PC-3 (cell line): Measurements from ENCODE around the gene FER1L5. TPM values are rescaled to one million over a fixed set of nuclear protein-coding genes. Genes with fewer than 3 reads are reported as not detected.

Source experiments
- ATAC-seq: fragments of 200-7000 bp; cut with Tn5 transposase; 2 replicates; pipeline ENCODE4 v1.9.1; 2020; ENCODE audit warnings: mild to moderate bottlenecking, moderate library complexity
- BruUV-seq: library from RNA; stranded (reverse); fragments of 400-500 nt; replicated peaks from 2 replicates; lab custom pipeline; 2021; lab: Mats Ljungman, UMichigan
- CTCF ChIA-PET: fragments of 300-600 bp; sonication (Branson Sonifier 250); formaldehyde crosslinking; loops from one replicate; lab custom pipeline; 2022; ENCODE audit warnings: antibody characterized with exemption; lab: Charles Lee
- POLR2A ChIA-PET: fragments of 300-600 bp; sonication (Branson Sonifier 250); formaldehyde crosslinking; loops from one replicate; lab custom pipeline; 2022; ENCODE audit warnings: antibody characterized with exemption; ENCODE audit not compliant: unreplicated experiment; lab: Charles Lee
- DNase-seq: peaks from one replicate; pipeline ENCODE4 v3.0.0-alpha.2; 2015
- H2AFZ ChIP-seq: fragments of 300-600 bp; sonication (generic); 2 replicates; pipeline ENCODE4 v1.6.0; 2016; ENCODE audit warnings: antibody characterized with exemption, low read length
- H3F3A ChIP-seq: fragments of 300-600 bp; sonication (generic); one replicate; pipeline ENCODE4 v1.6.0; 2017; ENCODE audit warnings: antibody characterized with exemption, low read length, control low read depth, mild to moderate bottlenecking; ENCODE audit not compliant: unreplicated experiment
- H3K27ac ChIP-seq: fragments of 300-600 bp; sonication (generic); 2 replicates; pipeline ENCODE4 v1.5.1; 2016; ENCODE audit warnings: mild to moderate bottlenecking, low read length
- H3K27me3 ChIP-seq: fragments of 300-600 bp; sonication (generic); 2 replicates; pipeline ENCODE4 v1.6.1; 2016; ENCODE audit warnings: low read length, mixed read lengths
- H3K36me3 ChIP-seq: fragments of 300-600 bp; sonication (generic); 2 replicates; pipeline ENCODE4 v1.6.1; 2016; ENCODE audit warnings: low read depth, mixed run types, low read length, mixed read lengths
- H3K4me1 ChIP-seq: fragments of 300-600 bp; sonication (generic); 2 replicates; pipeline ENCODE4 v1.5.1; 2016; ENCODE audit warnings: low read length; ENCODE audit not compliant: insufficient read depth
- H3K4me2 ChIP-seq: fragments of 300-600 bp; sonication (generic); 2 replicates; pipeline ENCODE4 v1.6.0; 2016; ENCODE audit warnings: low read length
- H3K4me3 ChIP-seq: fragments of 300-600 bp; sonication (generic); 2 replicates; pipeline ENCODE4 v1.5.1; 2016; ENCODE audit warnings: mild to moderate bottlenecking, low read length, mixed read lengths
- H3K79me2 ChIP-seq: fragments of 300-600 bp; sonication (generic); 2 replicates; pipeline ENCODE4 v1.6.1; 2017; ENCODE audit warnings: low read length, mixed read lengths
- H3K9ac ChIP-seq: fragments of 300-600 bp; sonication (generic); 2 replicates; pipeline ENCODE4 v1.6.0; 2016; ENCODE audit warnings: mild to moderate bottlenecking, low read length
- H3K9me2 ChIP-seq: fragments of 300-600 bp; sonication (generic); replicated peaks from 2 replicates; pipeline ENCODE4 v1.6.1; 2016; ENCODE audit warnings: mixed run types, low read length, mixed read lengths
- H3K9me3 ChIP-seq: fragments of 300-600 bp; sonication (generic); 2 replicates; pipeline ENCODE4 v1.6.1; 2016; ENCODE audit warnings: low read length, mixed read lengths
- H4K20me1 ChIP-seq: fragments of 300-600 bp; sonication (generic); 2 replicates; pipeline ENCODE4 v1.6.1; 2016; ENCODE audit warnings: low read length, mixed read lengths
- EZH2 ChIP-seq: fragments of 300-600 bp; sonication (generic); IDR thresholded peaks from one replicate; pipeline ENCODE4 v1.6.1; 2017; ENCODE audit warnings: antibody characterized with exemption, mild to moderate bottlenecking, low read length; ENCODE audit not compliant: unreplicated experiment
- EZH2phosphoT487 ChIP-seq: fragments of 300-600 bp; sonication (generic); IDR thresholded peaks from 2 replicates; pipeline ENCODE4 v1.6.1; 2018; ENCODE audit warnings: mild to moderate bottlenecking, antibody characterized with exemption, low read length, borderline replicate concordance
- intact Hi-C: fragments of 100-400 bp; cut with micrococcal nuclease; formaldehyde crosslinking; loops from 2 replicates; pipeline ENCODE4 v1.9.0; 2023
- total RNA-seq: library from RNA; depleted of rRNA; stranded (reverse); fragments of >200 nt; gene quantifications from 2 replicates; pipeline ENCODE4 v1.2.3, GENCODE V29; 2014
- TF ChIP-seq, protein P1 (sequence below): fragments of 300-600 bp; sonication (generic); conservative IDR thresholded peaks from 2 replicates; pipeline ENCODE4 v1.5.1; 2017; ENCODE audit warnings: antibody characterized with exemption, low read depth, mild to moderate bottlenecking, low read length

FER1L5 gene
- total RNA-seq, 1 experiment from 2014 or later = not detected

- peak; percentile 49; the same call in 1 of the 2 replicates for ATAC-seq
- intact Hi-C loops = no loop called here
- no TSS peak for BruUV-seq
- TF ChIP-seq EZH2 (no peak), EZH2phosphoT487 (no peak)
- TF ChIP-seq, protein P1, sequence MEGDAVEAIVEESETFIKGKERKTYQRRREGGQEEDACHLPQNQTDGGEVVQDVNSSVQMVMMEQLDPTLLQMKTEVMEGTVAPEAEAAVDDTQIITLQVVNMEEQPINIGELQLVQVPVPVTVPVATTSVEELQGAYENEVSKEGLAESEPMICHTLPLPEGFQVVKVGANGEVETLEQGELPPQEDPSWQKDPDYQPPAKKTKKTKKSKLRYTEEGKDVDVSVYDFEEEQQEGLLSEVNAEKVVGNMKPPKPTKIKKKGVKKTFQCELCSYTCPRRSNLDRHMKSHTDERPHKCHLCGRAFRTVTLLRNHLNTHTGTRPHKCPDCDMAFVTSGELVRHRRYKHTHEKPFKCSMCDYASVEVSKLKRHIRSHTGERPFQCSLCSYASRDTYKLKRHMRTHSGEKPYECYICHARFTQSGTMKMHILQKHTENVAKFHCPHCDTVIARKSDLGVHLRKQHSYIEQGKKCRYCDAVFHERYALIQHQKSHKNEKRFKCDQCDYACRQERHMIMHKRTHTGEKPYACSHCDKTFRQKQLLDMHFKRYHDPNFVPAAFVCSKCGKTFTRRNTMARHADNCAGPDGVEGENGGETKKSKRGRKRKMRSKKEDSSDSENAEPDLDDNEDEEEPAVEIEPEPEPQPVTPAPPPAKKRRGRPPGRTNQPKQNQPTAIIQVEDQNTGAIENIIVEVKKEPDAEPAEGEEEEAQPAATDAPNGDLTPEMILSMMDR = peak; percentile 44; the same call in 1 of the 2 replicates
- Histone ChIP-seq H3K79me2 (no peaks in the 10 kb centered on the region), H3K4me2 (no peak overlapping the region), H3K9ac (no peak overlapping the region), H3K9me2 (no peaks in the 10 kb centered on the region), H3K4me1 (no peaks in the 10 kb centered on the region; the same call in 1 of the 2 replicates), H3K9me3 (no peaks in the 10 kb centered on the region), H4K20me1 (no peaks in the 10 kb centered on the region), H3K4me3 (no peak overlapping the region), H3F3A (no peaks in the 10 kb centered on the region), H3K36me3 (peaks cover 89% of the 10 kb centered on the region), H2AFZ (no peak overlapping the region), H3K27ac (no peak overlapping the region), H3K27me3 (no peaks in the 10 kb centered on the region)
- ChIA-PET CTCF (no interaction called here), POLR2A (no interaction called here)
- no peak for DNase-seq
Observed at GRCh38 chr2:96604104-96604503, 38.5 kb upstream of the FER1L5 start.

- ChIA-PET POLR2A (no interaction called here), CTCF (no interaction called here)
- no peaks in the 10 kb centered on the region for H3K27me3 ChIP-seq
- no peaks in the 10 kb centered on the region for H4K20me1 ChIP-seq
- no peak overlapping the region for H3K27ac ChIP-seq
- no peaks in the 10 kb centered on the region; the same call in 1 of the 2 replicates for H3K4me1 ChIP-seq
- BruUV-seq = no TSS peak
- H3K4me2 ChIP-seq = no peak overlapping the region
- no peak for TF ChIP-seq EZH2
- no peak for TF ChIP-seq EZH2phosphoT487
- TF ChIP-seq, protein P1 = no peak
- H3K9ac ChIP-seq = no peak overlapping the region
- intact Hi-C loops = no loop called here
- H2AFZ ChIP-seq = no peak overlapping the region
- no peaks in the 10 kb centered on the region for H3K79me2 ChIP-seq
- DNase-seq = no peak
- no peak overlapping the region for H3K4me3 ChIP-seq
- peaks cover 90% of the 10 kb centered on the region for H3K36me3 ChIP-seq
- no peaks in the 10 kb centered on the region for H3K9me2 ChIP-seq
- no peak for ATAC-seq
- no peaks in the 10 kb centered on the region for H3K9me3 ChIP-seq
- no peaks in the 10 kb centered on the region for H3F3A ChIP-seq
Observed at GRCh38 chr2:96608469-96609455, 33.8 kb upstream of the FER1L5 start.

DNA sequence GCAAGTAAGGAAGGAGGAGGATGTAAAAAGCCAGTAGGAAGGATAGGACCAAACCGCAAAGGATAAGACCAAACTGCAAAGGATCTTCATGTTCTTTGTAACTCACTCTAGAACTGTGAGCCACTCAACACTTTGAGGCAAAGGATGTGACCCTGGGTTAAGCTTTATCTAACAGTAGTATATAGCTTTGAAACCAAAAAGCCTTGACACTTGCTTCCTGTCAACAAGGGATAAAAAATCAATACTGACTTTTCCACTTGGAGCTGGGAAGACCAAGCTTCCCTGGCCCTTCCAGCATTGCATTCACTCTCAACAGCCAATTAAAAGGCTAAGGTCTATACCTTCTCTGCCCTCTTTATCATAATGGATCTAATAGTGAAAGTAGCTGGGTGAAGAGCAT lies 26.4 kb upstream of the FER1L5 start:
- peaks cover 45% of the 10 kb centered on the region for H3K36me3 ChIP-seq
- POLR2A ChIA-PET = no interaction called here
- H2AFZ ChIP-seq = no peak overlapping the region

More for the DNA sequence above, 26.4 kb upstream of the FER1L5 start:
- ATAC-seq (no peak), DNase-seq (no peak)
- intact Hi-C loops = no loop called here
- CTCF ChIA-PET = no interaction called here
- H3K79me2 ChIP-seq = no peaks in the 10 kb centered on the region
- no peaks in the 10 kb centered on the region for H3F3A ChIP-seq
- no peaks in the 10 kb centered on the region for H3K9me2 ChIP-seq
- no peaks in the 10 kb centered on the region for H4K20me1 ChIP-seq
- no peaks in the 10 kb centered on the region for H3K27me3 ChIP-seq
- no peak overlapping the region for H3K4me3 ChIP-seq
- no peak overlapping the region for H3K4me2 ChIP-seq
- H3K9me3 ChIP-seq = no peaks in the 10 kb centered on the region
- no peaks in the 10 kb centered on the region for H3K4me1 ChIP-seq
- H3K9ac ChIP-seq = no peak overlapping the region
- no peak for TF ChIP-seq EZH2
- TF ChIP-seq EZH2phosphoT487 = no peak
- TF ChIP-seq, protein P1 = no peak
- H3K27ac ChIP-seq = no peak overlapping the region
- BruUV-seq = no TSS peak
